HG03521 (cell line): ENCODE results near the gene USP34.
"Not testable (repeated sequence)": the region's sequence is repeated elsewhere in the genome, so short reads cannot be mapped to it uniquely, and the experiment has no call there.

ENCODE experiments used
- ATAC-seq: cut with Tn5 transposase; IDR thresholded peaks from one replicate; pipeline ENCODE4 v1.9.1; 2021; ENCODE audit warnings: mild to moderate bottlenecking, moderate library complexity; ENCODE audit not compliant: unreplicated experiment

The USP34 gene

DNA sequence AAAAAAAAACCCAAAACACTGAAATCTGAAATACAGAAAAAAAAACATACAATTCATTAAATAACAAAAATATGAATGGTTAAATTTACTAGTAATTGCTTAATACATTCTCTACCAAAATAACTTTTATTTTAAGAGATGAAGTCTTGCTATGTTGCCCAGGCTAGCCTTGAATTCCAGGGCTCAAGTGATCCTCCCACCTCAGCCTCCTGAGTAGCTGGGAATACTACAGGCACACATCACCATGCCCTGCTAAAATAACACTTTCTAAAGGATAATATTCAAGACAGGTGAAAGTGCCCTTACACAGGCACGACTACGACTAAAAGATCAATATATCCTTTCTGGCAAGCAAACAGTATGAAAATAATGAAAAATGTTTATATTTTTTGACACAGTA is 9.5 kb downstream of the USP34 start:
- ATAC-seq = no peak

DNA sequence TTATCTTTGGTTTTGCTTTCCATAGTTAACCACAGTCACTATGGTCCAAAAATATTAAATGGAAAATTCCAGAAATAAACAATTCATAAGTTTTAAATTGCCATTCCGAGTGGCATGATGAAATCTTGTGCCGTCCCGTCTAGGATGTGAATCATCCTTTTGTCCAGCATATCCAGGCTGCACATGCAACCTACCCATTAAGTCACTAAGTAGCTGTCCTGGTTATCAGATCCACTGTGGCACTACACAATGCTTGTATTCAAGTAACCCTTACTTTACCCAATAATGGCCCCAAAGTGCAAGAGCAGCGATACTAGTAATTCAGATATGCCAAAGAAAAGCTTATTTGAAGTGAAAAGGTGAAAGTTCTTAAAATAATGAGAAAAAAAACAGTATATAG is 10.7 kb downstream of the USP34 start:
- ATAC-seq = no peak

DNA sequence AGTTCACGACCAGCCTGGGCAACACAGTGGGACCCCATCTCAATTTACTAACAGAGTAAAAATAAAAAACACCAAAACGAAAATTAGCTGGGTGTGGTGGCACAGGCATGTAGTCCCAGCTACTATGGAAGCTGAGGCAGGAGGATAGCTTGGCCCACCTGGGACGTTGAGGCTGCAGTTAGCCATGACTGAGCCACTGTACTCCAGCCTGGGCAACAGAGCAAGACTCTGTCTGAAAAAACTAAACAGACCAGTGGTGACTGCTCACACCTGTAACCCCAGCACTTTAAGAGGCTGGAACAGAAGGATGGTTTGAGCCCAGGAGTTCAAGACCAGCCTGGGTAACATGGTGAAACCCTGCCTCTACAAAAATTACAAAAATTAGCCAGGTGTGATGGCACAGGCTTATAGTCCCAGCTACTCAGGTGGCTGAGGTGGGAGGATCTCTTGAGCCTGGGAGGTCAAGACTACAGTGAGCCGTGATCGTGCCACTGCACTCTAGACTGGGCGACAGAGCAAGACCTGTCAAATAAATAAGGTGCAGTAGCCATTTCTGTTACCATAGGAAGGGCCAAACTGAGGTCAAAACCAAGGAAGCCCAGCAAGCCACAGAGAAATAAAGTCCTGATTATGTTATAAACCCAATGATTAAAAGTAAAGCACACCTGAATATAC is 14.0 kb downstream of the USP34 start:
- ATAC-seq = no peak

DNA sequence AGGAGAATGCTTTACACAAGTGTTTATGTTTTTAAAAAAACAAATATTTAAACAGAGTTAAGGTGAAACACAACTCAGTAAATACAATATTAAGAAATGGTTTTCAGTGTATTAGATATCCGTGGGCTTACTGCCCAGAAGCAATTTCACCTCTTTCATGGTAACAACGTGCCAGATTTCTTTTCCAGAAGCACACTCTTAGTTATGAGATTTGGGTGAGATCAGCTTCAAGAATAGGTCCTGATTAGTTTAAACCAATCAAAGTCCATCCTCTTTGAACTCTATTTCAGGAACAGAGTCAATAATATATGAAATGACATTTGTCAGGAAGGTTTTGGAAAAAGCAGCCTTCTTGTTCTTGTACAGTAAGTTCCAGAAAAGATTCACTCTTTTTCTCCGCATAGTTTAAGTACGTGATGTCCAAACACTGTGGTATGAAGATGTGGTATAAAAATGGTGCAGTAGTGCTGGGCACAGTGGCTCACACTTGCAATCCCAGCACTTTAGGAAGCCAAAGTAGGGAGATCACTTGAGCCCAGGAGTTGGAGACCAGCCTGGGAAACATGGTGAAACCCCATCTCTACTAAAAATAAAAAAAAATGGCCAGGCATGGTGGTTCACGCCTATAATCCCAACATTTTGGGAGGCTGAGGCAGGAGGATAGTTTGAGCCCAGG is 14.7 kb downstream of the USP34 start:
- ATAC-seq = no peak

DNA sequence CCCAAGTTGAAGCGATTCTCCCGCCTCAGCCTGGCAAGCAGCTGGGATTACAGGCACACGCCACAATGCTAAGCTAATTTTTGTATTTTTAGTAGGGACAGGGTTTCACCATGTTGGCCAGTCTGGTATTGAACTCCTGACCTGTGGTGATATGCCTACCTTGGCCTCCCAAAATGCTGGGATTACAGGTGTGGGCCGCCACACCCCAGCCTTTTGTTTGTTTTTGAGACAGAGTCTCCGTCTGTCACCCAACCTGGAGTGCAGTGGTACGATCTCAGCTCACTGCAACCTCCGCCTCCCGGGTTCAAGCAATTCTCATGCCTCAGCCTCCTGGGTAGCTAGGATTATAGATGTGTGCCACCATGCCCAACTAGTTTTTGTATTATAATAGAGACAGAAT is 15.9 kb downstream of the USP34 start:
- ATAC-seq = not testable (repeated sequence)

DNA sequence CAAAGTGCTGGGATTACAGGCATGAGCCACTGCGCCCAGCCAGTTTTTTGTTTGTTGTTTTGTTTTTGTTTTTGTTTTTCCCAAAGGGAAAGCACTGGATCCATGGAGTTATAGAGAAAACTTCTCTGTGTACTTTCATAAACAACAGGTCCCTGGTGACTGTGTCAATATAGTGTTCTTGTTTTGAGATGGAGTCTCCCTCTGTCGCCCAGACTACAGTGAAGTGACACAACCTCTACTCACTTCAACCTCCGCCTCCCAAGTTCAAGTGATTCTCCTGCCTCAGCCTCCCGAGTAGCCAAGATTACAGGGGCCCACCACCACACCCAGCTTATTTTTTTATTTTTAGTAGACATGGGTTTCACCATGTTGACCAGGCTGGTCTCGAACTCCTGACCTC is 16.5 kb downstream of the USP34 start:
- ATAC-seq = no peak

DNA sequence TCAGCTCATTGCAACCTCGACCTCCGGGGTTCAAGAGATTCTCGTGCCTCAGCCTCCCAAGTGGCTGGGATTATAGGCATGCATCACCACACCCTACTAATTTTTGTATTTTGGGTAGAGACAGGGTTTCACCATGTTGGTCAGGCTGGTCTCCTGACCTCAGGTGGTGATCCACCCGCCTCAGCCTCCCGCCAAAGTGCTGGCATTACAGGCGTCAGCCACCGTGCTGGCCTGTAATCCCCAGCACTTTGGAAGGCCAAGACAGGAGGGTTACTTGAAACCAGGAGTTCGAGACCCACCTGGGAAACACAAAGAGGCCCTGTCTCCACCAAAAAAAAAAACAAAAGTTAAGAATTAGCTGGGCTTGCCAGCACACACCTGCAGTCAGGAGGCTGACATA is 18.5 kb downstream of the USP34 start:
- ATAC-seq = no peak

DNA sequence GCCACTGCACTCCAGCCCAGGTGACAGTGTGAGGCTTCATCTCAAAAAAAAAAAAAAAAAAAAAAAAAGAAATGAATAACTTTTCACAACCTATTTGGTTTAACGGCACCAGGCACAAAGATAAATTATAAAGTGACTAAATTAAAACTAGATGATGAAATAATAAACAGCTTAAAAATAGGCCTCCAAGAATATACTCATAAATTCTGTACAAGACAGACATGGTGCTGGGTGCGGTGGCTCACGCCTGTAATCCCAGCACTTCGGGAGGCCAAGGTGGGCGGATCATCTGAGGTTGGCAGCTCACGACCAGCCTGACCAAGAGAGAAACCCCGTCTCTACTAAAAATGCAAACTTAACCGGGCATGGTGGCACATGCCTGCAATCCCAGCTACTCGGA is 19.7 kb downstream of the USP34 start:
- no peak for ATAC-seq

DNA sequence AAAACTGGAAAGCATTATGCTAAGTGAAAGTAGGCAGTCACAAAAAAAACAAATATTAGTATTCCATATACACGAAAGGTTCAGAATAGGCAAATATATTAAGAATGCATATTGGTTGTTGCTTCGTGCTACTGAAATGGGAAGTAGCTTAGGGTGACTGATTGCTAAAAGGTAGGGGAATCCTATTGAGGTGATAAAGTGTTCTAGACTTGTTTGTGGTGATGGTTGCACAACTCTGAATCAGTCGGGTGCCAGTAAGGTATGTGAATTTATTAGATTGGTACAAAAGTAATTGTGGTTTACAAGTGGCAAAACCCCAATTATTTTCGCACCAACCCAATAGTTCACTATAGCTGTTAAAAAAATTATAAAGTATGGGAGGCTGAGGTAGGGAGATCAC is 20.7 kb downstream of the USP34 start:
- no peak for ATAC-seq

DNA sequence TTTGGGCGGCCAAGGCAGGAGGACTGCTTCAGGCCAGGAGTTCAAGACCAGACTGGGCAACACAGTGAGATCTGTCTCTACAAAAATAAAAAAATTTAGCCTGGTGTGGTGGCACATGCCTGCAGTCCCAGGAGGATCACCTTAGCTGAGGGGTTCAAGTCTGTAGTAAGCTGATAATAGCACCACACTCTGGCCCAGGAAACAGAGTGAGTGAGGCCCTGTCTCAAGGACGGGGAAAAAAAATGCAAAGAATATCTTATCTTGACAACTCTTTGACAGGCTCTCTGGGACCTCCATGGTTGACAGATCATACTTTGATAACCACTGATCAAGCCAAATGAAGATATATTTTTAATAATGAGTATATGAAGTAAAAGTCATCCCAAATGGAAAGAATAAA is 22.7 kb downstream of the USP34 start:
- no peak for ATAC-seq

DNA sequence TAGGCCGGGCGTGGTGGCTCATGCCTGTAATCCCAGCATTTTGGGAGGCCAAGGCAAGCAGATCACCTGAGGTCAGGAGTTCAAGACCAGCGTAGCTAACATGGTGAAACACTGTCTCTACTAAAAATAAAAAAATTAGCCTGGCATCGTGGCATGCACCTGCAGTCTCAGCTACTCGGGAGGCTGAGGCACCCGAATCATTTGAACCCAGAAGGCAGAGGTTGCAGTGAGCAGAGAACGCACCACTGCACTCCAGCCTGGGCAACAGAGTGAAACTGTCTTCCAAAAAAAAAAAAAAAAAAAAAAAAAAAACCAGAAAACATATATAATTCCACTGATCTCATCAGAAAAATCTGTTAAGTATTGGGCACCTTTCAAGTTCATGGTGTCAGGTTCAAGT is 23.9 kb downstream of the USP34 start:
- not testable (repeated sequence) for ATAC-seq

DNA sequence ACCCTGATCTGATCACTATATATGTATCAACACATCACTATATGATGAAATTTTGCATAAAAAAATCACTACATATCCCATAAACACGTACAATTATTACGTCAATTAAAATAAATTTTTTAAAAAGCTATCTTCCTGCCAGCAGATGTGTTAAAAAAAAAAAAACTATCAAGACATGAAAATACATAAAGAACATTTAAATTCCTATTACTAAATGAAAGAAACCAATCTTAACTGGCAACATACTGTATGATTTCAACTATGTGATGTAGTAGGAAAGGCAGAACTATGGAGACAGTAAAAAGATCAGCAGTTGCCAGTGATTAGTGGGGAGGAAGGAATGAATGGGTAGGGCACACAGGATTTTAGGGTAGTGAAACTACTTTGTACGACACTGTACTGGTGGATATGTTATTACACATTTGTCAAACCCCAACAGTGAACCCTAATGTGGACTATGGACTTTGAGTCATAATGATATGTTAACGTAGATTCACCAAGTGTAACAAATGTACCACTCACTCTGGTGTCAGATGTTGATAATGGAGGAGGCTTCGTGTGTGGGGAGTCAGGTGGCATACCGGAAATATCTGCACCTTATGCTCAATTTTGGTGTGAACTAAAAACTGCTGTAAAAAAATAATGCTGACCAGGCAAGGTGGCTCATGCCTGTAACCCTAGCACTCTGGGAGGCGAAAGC is 27.4 kb downstream of the USP34 start:
- ATAC-seq = peak; percentile 91

DNA sequence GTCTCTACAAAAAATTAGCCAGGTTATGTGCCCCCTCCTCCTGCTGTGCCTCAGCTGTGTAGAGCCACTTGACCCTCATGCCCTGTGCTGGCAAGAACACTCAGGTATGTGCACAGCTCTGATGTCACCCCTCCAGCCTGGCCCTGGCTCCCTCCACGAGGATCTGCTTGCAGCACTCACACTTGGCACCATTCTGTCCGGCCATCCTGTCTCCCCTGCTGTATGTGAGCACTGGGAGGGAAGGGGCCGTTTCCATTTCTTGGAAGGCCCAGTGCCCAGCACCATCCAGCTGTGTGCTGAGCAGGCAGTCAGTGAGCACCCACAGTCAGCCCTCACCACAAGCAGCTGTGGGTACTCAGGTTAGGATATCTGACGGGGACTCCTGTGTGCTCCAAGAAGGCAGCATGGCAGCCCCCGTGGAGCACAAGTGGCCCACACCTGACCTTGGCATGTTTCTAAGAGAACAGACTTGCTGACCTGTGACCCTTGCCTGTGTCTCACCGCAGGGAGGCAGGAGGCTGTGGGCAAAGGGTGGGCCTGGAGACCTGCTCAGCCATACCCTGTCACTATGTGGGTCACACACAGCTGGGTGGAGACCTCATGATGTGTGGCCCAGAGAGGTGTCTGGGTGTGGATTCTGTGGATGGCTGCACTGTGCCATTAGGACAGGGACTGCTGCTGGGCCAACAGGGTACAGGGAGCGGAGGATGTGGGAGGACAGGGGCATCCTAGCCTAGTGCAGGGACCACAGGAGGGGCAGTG is 31.5 kb downstream of the USP34 start:
- no peak for ATAC-seq

DNA sequence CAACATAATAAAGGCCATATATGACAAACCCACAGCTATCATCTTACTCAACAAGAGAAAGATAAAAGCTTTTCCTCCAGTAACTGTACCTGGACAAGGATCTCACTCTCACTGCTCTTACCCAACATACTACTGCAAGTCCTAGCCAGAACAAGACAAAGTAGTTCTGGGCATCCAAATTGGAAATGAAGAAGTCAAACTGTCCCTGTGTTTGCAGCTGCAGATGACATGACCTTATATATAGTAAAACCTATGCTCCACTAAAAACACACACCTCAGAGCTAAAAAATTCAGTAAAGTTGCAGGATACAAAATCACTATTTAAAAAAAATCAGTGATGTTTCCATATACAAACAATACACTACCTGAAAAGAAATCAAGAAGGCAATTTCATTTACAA is 32.2 kb downstream of the USP34 start:
- ATAC-seq = no peak

DNA sequence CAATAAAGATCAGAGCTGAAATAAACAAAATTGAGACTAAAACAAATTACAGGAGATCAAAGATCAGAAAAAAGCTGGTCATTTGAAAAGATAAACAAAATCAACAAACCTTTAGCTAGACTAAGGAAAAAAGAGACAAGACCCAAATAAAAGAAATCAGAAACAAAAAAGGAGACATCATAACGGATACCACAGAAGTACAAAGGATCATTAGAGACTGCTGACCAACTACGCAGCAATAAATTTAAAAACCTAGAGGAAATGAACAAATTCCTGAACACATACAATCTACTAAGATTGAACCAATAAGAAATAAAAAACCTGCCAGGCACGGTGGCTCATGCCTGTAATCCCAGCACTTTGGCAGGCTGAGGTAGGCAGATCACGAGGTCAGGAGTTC is 33.7 kb downstream of the USP34 start:
- no peak for ATAC-seq

DNA sequence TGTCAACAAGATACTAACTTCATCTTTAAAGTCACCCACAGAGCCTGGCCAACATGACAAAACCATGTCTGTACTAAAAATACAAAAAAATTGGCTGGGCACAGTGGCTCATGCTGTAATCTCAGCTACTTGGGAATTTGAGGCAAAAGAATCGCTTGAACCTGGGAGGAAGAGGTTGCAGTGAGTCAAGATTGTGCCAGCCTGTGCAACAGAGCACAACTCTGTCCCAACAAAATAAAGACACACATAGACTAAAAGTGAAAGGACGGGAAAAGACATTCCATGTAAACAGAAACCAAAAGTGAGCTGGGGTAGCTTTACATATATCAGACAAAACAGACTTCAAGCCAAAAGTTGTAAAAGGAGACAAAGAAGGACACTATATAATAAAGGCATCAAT is 34.8 kb downstream of the USP34 start:
- no peak for ATAC-seq

DNA sequence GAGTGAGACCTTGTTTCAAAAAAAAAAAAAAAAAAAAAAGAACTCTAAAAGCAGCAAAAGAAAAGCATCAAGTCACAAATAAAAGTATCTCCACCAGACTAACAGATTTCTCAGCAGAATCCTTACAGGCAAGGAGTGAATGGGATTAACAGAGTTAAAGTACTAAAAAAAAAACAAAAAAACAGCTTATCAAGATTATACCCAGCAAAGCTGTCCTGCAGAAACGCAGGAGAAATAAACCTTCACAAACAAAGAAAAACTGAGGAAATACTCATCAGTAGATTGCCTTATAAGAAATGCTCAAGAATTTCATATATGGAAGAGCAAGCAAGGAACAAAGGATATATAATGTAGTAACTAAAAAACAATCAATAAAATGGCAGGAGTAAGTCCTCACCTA is 35.6 kb downstream of the USP34 start:
- ATAC-seq = no peak

DNA sequence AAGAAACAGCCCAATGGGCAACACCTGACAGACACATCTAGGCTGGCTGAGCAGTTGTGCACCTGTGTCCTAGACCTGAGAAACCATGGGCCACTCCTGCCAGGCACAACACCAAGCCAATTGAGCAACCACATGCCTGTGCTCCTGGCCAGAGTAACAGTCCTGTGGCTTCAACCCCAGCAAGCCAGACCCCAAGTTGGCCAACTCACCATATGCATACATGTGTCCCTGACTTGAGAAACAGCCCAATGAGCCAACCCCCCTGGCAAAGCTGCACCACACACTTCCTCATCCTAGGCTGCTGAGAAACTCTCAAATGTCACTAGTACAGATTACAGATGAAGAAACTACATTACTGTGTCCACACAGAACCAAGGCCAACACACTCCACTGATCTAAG is 36.6 kb downstream of the USP34 start:
- no peak for ATAC-seq

DNA sequence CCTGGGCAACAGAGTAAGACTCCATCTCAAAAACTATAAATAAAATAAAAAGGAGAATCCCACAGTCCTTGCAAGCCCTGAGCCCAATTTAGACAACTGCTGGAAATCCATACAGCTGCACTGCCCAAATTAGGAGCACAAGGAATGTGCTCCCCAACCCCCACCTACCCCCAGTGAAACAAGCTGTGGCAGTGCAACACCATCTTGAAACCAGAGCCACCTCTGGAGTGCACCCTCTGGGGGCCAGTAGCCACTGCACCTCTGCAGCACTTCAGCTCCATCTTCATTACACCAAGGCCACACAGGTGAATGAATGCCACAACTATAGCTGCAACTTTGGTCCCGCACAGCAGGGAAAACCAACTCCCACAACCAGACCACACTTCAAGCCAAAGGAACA is 37.3 kb downstream of the USP34 start:
- no peak for ATAC-seq

DNA sequence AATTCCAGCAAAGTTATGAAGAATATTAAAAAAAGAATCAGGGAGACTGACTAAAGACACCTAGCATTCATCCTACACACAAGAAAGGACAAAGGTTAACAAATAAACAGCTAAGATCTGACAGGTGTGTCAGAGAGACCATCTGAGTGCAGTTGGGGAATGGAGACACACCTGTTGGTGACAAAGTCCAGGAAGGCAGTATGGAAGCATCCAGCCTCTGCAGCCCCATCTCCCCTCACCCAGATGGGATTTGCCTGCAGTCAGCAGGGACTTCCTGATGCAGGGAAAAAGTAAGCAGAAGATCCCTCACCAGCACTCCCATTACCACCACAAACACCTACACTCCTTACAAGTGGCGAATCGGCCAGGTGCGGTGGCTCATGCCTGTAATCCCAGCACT is 37.9 kb downstream of the USP34 start:
- ATAC-seq = no peak

DNA sequence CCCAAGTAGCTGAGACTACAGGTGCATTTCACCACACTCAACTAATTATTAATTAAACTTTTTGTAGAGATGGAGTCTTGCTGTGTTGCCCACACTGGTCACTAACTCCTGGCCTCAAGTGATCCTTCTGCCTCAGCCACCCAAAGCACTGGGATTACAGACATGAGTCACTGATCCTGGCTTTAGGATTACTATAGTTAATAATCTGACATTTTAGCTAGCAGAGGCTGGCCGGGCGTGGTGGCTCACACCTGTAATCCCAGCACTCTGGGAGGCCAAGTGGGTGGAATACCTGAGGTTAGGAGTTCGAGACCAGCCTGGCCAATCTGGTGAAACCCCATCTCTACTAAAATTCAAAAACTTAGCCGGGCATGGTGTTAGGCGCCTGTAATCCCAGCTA is 39.5 kb downstream of the USP34 start:
- ATAC-seq = no peak
